MM.1S (cell line): ENCODE data around the gene UBE2U.

ENCODE experiments used
- EZH2 ChIP-seq: fragments of 300-600 bp; sonication (generic); optimal IDR thresholded peaks from 2 replicates; pipeline ENCODE3; 2017; ENCODE audit warnings: low read depth, mild to moderate bottlenecking, antibody characterized with exemption, low read length, mixed read lengths
- EZH2phosphoT487 ChIP-seq: fragments of 300-600 bp; sonication (generic); IDR thresholded peaks from 2 replicates; pipeline ENCODE4 v1.6.1; 2018; ENCODE audit warnings: antibody characterized with exemption, low read length
- TF ChIP-seq, protein P1 (sequence below): fragments of 300-600 bp; sonication (generic); IDR thresholded peaks from 2 replicates; pipeline ENCODE4 v1.5.1; 2016; ENCODE audit warnings: antibody characterized with exemption, low read length, mixed read lengths

DNA sequence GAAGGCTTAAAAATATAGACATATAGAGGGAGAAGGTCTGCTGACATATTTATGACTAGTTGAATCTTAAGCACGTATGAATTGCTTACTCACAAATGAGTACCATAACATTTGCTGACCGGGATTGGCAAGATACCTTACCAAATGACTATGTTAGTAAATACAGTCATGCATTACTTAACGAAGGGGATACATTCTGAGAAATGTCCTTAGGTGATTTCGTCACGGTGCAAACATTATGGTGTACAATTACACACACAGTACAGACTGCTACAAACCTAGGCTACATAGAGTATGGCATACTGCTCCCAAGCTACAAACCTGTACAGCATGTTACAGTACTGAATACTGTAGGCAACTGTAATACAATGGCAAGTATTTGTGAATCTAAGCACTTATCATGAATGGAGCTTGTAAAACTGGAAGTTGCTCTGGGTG lies 19.4 kb upstream of the UBE2U start:
- TF ChIP-seq, protein P1, sequence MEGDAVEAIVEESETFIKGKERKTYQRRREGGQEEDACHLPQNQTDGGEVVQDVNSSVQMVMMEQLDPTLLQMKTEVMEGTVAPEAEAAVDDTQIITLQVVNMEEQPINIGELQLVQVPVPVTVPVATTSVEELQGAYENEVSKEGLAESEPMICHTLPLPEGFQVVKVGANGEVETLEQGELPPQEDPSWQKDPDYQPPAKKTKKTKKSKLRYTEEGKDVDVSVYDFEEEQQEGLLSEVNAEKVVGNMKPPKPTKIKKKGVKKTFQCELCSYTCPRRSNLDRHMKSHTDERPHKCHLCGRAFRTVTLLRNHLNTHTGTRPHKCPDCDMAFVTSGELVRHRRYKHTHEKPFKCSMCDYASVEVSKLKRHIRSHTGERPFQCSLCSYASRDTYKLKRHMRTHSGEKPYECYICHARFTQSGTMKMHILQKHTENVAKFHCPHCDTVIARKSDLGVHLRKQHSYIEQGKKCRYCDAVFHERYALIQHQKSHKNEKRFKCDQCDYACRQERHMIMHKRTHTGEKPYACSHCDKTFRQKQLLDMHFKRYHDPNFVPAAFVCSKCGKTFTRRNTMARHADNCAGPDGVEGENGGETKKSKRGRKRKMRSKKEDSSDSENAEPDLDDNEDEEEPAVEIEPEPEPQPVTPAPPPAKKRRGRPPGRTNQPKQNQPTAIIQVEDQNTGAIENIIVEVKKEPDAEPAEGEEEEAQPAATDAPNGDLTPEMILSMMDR, result no peak
- TF ChIP-seq EZH2, result no peak
- no peak for TF ChIP-seq EZH2phosphoT487
